ENCODE results near the gene RERE.

Gene RERE

GRCh38 chr1:8533124-8533523, 284.3 kb downstream of the RERE start:
- Histone ChIP-seq H3K79me2 (ENCODE audit: control insufficient read depth, insufficient read depth, low read length, poor library complexity) (peaks cover 2% of the 10 kb centered on the region), H3K14ac (ENCODE audit: low read length) (no peak overlapping the region), H3K9ac (ENCODE audit: low read length) (no peak overlapping the region), H3K23ac (ENCODE audit: low read length) (no peak overlapping the region), H3K9me3 (ENCODE audit: insufficient read depth, low read depth, low read length) (no peaks in the 10 kb centered on the region), H3K27ac (ENCODE audit: low read depth, low read length) (no peak overlapping the region), H4K8ac (ENCODE audit: low read depth, low read length) (no peak overlapping the region), H3K79me1 (ENCODE audit: low read length) (no peaks in the 10 kb centered on the region), H3K4ac (ENCODE audit: low read depth, low read length) (no peak overlapping the region), H4K12ac (ENCODE audit: low read depth, low read length) (no peak overlapping the region), H2BK5ac (ENCODE audit: low read depth, low read length, poor library complexity) (no peak overlapping the region), H2BK12ac (ENCODE audit: low read length) (no peak overlapping the region), H3K36me3 (ENCODE audit: control insufficient read depth in 1 of 2, insufficient read depth in 2 of 2, low read length in 2 of 2) (peaks cover 4 to 7% of the 10 kb centered on the region in 2 experiments), H4K91ac (ENCODE audit: low read depth, low read length) (no peak overlapping the region), H3K4me3 (ENCODE audit: low read depth, low read length) (no peak overlapping the region), H2AFZ (ENCODE audit: insufficient read depth, low read length, poor library complexity) (no peak overlapping the region), H2AK5ac (ENCODE audit: low read length) (no peak overlapping the region), H3K27me3 (ENCODE audit: insufficient read depth, low read length) (no peaks in the 10 kb centered on the region), H2BK120ac (ENCODE audit: insufficient read depth, low read length, poor library complexity) (no peak overlapping the region), H3K18ac (ENCODE audit: low read length) (no peak overlapping the region), H3K4me1 (ENCODE audit: control insufficient read depth in 1 of 2, insufficient read depth in 2 of 2, low read length in 2 of 2) (no peaks in the 10 kb centered on the region), H3K4me2 (ENCODE audit: low read length) (no peak overlapping the region)
- no CpG with 5 or more reads among the region's 4 CpGs for WGBS (ENCODE audit: extremely low coverage, insufficient coverage, insufficient read length)
- no peak for DNase-seq

- WGBS (ENCODE audit: extremely low coverage, insufficient coverage, insufficient read length): no CpG with 5 or more reads among the region's 3 CpGs
- Histone ChIP-seq H3K4me2 (ENCODE audit: low read length) (no peak overlapping the region), H3K9me3 (ENCODE audit: insufficient read depth, low read depth, low read length) (no peaks in the 10 kb centered on the region)
These were observed 287.5 kb downstream of the RERE start for GRCh38 chr1:8529901-8530300.

GRCh38 chr1:8527941-8528340, 289.5 kb downstream of the RERE start:
- Histone ChIP-seq H4K91ac (ENCODE audit: low read depth, low read length) (no peak overlapping the region), H3K4ac (ENCODE audit: low read depth, low read length) (no peak overlapping the region), H3K4me3 (ENCODE audit: low read depth, low read length) (no peak overlapping the region), H3K27me3 (ENCODE audit: insufficient read depth, low read length) (no peaks in the 10 kb centered on the region), H3K9me3 (ENCODE audit: insufficient read depth, low read depth, low read length) (no peaks in the 10 kb centered on the region), H3K79me1 (ENCODE audit: low read length) (peaks cover 3% of the 10 kb centered on the region), H3K4me1 (ENCODE audit: control insufficient read depth in 1 of 2, insufficient read depth in 2 of 2, low read length in 2 of 2) (peaks cover 0 to 6% of the 10 kb centered on the region in 2 experiments), H3K79me2 (ENCODE audit: control insufficient read depth, insufficient read depth, low read length, poor library complexity) (no peaks in the 10 kb centered on the region), H3K36me3 (ENCODE audit: control insufficient read depth in 1 of 2, insufficient read depth in 2 of 2, low read length in 2 of 2) (peaks cover 3% of the 10 kb centered on the region in 2 experiments), H3K4me2 (ENCODE audit: low read length) (no peak overlapping the region), H3K14ac (ENCODE audit: low read length) (no peak overlapping the region), H3K23ac (ENCODE audit: low read length) (no peak overlapping the region), H4K12ac (ENCODE audit: low read depth, low read length) (no peak overlapping the region), H2AK5ac (ENCODE audit: low read length) (no peak overlapping the region), H2BK120ac (ENCODE audit: insufficient read depth, low read length, poor library complexity) (no peak overlapping the region), H2BK12ac (ENCODE audit: low read length) (no peak overlapping the region), H4K8ac (ENCODE audit: low read depth, low read length) (no peak overlapping the region), H2AFZ (ENCODE audit: insufficient read depth, low read length, poor library complexity) (no peak overlapping the region), H3K18ac (ENCODE audit: low read length) (no peak overlapping the region), H2BK5ac (ENCODE audit: low read depth, low read length, poor library complexity) (no peak overlapping the region), H3K27ac (ENCODE audit: low read depth, low read length) (no peak overlapping the region), H3K9ac (ENCODE audit: low read length) (no peak overlapping the region)
- WGBS (ENCODE audit: extremely low coverage, insufficient coverage, insufficient read length): no CpG with 5 or more reads among the region's 4 CpGs
- DNase-seq: no peak

More at GRCh38 chr1:8529901-8530300, 287.5 kb downstream of the RERE start:
- no peak overlapping the region for H4K12ac ChIP-seq (ENCODE audit: low read depth, low read length)
- peaks cover 2% of the 10 kb centered on the region in 2 experiments for H3K36me3 ChIP-seq (ENCODE audit: control insufficient read depth in 1 of 2, insufficient read depth in 2 of 2, low read length in 2 of 2)
- no peak overlapping the region for H3K9ac ChIP-seq (ENCODE audit: low read length)
- no peak overlapping the region for H2AK5ac ChIP-seq (ENCODE audit: low read length)
- DNase-seq: no peak
- no peak overlapping the region for H3K23ac ChIP-seq (ENCODE audit: low read length)
- no peak overlapping the region for H3K4ac ChIP-seq (ENCODE audit: low read depth, low read length)
- H2BK12ac ChIP-seq (ENCODE audit: low read length): no peak overlapping the region
- H3K4me3 ChIP-seq (ENCODE audit: low read depth, low read length): no peak overlapping the region
- no peak overlapping the region for H3K27ac ChIP-seq (ENCODE audit: low read depth, low read length)
- peaks cover 2% of the 10 kb centered on the region for H3K79me2 ChIP-seq (ENCODE audit: control insufficient read depth, insufficient read depth, low read length, poor library complexity)
- no peak overlapping the region for H2AFZ ChIP-seq (ENCODE audit: insufficient read depth, low read length, poor library complexity)
- no peak overlapping the region for H2BK120ac ChIP-seq (ENCODE audit: insufficient read depth, low read length, poor library complexity)
- H4K91ac ChIP-seq (ENCODE audit: low read depth, low read length): no peak overlapping the region
- no peak overlapping the region for H3K14ac ChIP-seq (ENCODE audit: low read length)
- H3K27me3 ChIP-seq (ENCODE audit: insufficient read depth, low read length): no peaks in the 10 kb centered on the region
- no peak overlapping the region for H3K18ac ChIP-seq (ENCODE audit: low read length)
- H2BK5ac ChIP-seq (ENCODE audit: low read depth, low read length, poor library complexity): no peak overlapping the region
- H3K4me1 ChIP-seq (ENCODE audit: control insufficient read depth in 1 of 2, insufficient read depth in 2 of 2, low read length in 2 of 2): peaks cover 0 to 6% of the 10 kb centered on the region in 2 experiments
- H3K79me1 ChIP-seq (ENCODE audit: low read length): peaks cover 3% of the 10 kb centered on the region
- H4K8ac ChIP-seq (ENCODE audit: low read depth, low read length): no peak overlapping the region

- Histone ChIP-seq H3K14ac (ENCODE audit: low read length) (no peak overlapping the region), H4K8ac (ENCODE audit: low read depth, low read length) (peak overlapping the region; percentile 18), H3K9ac (ENCODE audit: low read length) (no peak overlapping the region), H3K4ac (ENCODE audit: low read depth, low read length) (no peak overlapping the region), H2BK5ac (ENCODE audit: low read depth, low read length, poor library complexity) (peak overlapping the region; percentile 5), H3K4me1 (ENCODE audit: control insufficient read depth in 1 of 2, insufficient read depth in 2 of 2, low read length in 2 of 2) (peaks cover 0 to 6% of the 10 kb centered on the region in 2 experiments), H3K4me2 (ENCODE audit: low read length) (peak overlapping the region; percentile 63), H3K79me1 (ENCODE audit: low read length) (peaks cover 3% of the 10 kb centered on the region), H2BK12ac (ENCODE audit: low read length) (no peak overlapping the region), H3K9me3 (ENCODE audit: insufficient read depth, low read depth, low read length) (no peaks in the 10 kb centered on the region), H3K18ac (ENCODE audit: low read length) (no peak overlapping the region), H3K27ac (ENCODE audit: low read depth, low read length) (peak overlapping the region; percentile 70), H2AK5ac (ENCODE audit: low read length) (no peak overlapping the region), H3K27me3 (ENCODE audit: insufficient read depth, low read length) (no peaks in the 10 kb centered on the region), H4K12ac (ENCODE audit: low read depth, low read length) (no peak overlapping the region), H3K79me2 (ENCODE audit: control insufficient read depth, insufficient read depth, low read length, poor library complexity) (no peaks in the 10 kb centered on the region), H3K36me3 (ENCODE audit: control insufficient read depth in 1 of 2, insufficient read depth in 2 of 2, low read length in 2 of 2) (peaks cover 5 to 7% of the 10 kb centered on the region in 2 experiments), H4K91ac (ENCODE audit: low read depth, low read length) (peak overlapping the region; percentile 2), H3K4me3 (ENCODE audit: low read depth, low read length) (peak overlapping the region; percentile 29), H2AFZ (ENCODE audit: insufficient read depth, low read length, poor library complexity) (no peak overlapping the region), H3K23ac (ENCODE audit: low read length) (no peak overlapping the region), H2BK120ac (ENCODE audit: insufficient read depth, low read length, poor library complexity) (no peak overlapping the region)
- DNase-seq: peak; percentile 77 to 81
- WGBS (ENCODE audit: extremely low coverage, insufficient coverage, insufficient read length): no CpG with 5 or more reads among the region's 11 CpGs
These were observed 291.7 kb downstream of the RERE start for GRCh38 chr1:8525558-8526275.
